ENCODE data around the gene HOXA3. TPM values are rescaled to one million over a fixed set of nuclear protein-coding genes. Genes with fewer than 3 reads are reported as not detected.
A peak's percentile ranks its signal among the peaks of the same experiment; 100 is the strongest.

The HOXA3 gene
- total RNA-seq, 1 experiment from 2014 or later = 30.2 TPM

DNA sequence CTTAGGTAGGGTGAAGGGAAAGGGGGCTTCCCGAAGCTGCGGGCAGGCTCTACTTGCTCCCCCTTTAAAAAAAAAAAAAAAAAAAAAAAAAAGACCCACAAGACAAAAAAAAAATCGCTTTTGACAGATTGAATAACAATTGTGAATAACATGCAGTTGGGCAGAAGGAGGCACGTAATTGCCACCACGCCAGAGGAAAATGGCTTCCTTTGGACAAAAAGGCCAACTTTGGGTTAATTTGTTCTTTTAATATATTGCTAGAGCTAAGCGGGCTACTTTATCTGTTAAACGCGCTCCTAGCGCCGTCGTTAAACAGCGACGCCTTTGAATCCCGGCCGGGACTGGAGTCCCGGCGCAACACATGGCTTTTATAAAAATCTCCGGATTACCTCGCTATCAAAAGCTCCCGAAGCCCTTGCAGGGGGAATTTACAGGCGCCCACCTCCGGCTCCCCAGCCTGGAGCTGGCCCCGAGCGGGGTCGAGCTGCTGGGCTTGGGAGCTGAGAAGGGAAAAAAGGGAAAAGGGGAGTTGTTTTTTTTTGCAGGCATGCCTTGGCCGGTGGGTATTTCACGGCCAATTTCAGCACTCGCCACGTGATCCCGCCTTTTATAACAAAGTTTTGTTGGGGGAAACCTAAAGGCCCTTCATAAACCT lies 31.4 kb upstream of the HOXA3 start:
- intact Hi-C loops (cut with micrococcal nuclease; ENCODE audit: unreplicated experiment) = no loop called here
- no TSS peak for BruUV-seq (replicated peaks)
- no peaks in the 10 kb centered on the region for H3K36me3 ChIP-seq (ENCODE audit: control insufficient read depth, insufficient read depth, low read length)
- ChIA-PET CTCF (interaction anchor here (0.5 to 0.7 kb wide), 3 partner anchors 293 to 912 kb away, joined by 3 to 13 read pairs (median 7); no protein-coding TSS in a partner anchor), POLR2A (interaction anchor here (0.7 kb wide), 1 partner anchor 35 kb away, joined by 5 read pairs; no protein-coding TSS in a partner anchor)
- no peaks in the 10 kb centered on the region for H3K9me3 ChIP-seq (ENCODE audit: control insufficient read depth, insufficient read depth, low read depth, low read length)
- H3K27me3 ChIP-seq (ENCODE audit: control insufficient read depth, insufficient read depth, low read length) = no peaks in the 10 kb centered on the region
- in situ Hi-C loops (cut with HindIII; ENCODE audit: low pct_unique_long_range_greater_than_20kb, low sequenced_read_pairs) = no loop called here
- ATAC-seq = no peak
- peaks cover 22% of the 10 kb centered on the region for H3K4me1 ChIP-seq (ENCODE audit: control insufficient read depth, insufficient read depth, low read length)
- DNase-seq (ENCODE audit: low read depth, low spot score) = no peak
- H3K27ac ChIP-seq (ENCODE audit: low read length) = peak overlapping the region; percentile 71
- TF ChIP-seq, protein P1, sequence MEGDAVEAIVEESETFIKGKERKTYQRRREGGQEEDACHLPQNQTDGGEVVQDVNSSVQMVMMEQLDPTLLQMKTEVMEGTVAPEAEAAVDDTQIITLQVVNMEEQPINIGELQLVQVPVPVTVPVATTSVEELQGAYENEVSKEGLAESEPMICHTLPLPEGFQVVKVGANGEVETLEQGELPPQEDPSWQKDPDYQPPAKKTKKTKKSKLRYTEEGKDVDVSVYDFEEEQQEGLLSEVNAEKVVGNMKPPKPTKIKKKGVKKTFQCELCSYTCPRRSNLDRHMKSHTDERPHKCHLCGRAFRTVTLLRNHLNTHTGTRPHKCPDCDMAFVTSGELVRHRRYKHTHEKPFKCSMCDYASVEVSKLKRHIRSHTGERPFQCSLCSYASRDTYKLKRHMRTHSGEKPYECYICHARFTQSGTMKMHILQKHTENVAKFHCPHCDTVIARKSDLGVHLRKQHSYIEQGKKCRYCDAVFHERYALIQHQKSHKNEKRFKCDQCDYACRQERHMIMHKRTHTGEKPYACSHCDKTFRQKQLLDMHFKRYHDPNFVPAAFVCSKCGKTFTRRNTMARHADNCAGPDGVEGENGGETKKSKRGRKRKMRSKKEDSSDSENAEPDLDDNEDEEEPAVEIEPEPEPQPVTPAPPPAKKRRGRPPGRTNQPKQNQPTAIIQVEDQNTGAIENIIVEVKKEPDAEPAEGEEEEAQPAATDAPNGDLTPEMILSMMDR (IDR thresholded peaks at IDR 0.05) = no peak
- TF ChIP-seq SIN3A (IDR thresholded peaks at IDR 0.05; ENCODE audit: borderline replicate concordance, insufficient read depth, low read depth, low read length) = no peak
- TF ChIP-seq POLR2AphosphoS5 (IDR thresholded peaks at IDR 0.05; ENCODE audit: low read depth, low read length) = no peak
- TF ChIP-seq, protein P2, sequence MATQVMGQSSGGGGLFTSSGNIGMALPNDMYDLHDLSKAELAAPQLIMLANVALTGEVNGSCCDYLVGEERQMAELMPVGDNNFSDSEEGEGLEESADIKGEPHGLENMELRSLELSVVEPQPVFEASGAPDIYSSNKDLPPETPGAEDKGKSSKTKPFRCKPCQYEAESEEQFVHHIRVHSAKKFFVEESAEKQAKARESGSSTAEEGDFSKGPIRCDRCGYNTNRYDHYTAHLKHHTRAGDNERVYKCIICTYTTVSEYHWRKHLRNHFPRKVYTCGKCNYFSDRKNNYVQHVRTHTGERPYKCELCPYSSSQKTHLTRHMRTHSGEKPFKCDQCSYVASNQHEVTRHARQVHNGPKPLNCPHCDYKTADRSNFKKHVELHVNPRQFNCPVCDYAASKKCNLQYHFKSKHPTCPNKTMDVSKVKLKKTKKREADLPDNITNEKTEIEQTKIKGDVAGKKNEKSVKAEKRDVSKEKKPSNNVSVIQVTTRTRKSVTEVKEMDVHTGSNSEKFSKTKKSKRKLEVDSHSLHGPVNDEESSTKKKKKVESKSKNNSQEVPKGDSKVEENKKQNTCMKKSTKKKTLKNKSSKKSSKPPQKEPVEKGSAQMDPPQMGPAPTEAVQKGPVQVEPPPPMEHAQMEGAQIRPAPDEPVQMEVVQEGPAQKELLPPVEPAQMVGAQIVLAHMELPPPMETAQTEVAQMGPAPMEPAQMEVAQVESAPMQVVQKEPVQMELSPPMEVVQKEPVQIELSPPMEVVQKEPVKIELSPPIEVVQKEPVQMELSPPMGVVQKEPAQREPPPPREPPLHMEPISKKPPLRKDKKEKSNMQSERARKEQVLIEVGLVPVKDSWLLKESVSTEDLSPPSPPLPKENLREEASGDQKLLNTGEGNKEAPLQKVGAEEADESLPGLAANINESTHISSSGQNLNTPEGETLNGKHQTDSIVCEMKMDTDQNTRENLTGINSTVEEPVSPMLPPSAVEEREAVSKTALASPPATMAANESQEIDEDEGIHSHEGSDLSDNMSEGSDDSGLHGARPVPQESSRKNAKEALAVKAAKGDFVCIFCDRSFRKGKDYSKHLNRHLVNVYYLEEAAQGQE (IDR thresholded peaks at IDR 0.05; ENCODE audit: insufficient read depth in 1 of 2, low read depth in 2 of 2, low read length in 1 of 2) = no peak
- H3K4me3 ChIP-seq (ENCODE audit: low read depth in 2 of 2, low read length in 2 of 2) = peak overlapping the region; percentile 53 to 88

DNA sequence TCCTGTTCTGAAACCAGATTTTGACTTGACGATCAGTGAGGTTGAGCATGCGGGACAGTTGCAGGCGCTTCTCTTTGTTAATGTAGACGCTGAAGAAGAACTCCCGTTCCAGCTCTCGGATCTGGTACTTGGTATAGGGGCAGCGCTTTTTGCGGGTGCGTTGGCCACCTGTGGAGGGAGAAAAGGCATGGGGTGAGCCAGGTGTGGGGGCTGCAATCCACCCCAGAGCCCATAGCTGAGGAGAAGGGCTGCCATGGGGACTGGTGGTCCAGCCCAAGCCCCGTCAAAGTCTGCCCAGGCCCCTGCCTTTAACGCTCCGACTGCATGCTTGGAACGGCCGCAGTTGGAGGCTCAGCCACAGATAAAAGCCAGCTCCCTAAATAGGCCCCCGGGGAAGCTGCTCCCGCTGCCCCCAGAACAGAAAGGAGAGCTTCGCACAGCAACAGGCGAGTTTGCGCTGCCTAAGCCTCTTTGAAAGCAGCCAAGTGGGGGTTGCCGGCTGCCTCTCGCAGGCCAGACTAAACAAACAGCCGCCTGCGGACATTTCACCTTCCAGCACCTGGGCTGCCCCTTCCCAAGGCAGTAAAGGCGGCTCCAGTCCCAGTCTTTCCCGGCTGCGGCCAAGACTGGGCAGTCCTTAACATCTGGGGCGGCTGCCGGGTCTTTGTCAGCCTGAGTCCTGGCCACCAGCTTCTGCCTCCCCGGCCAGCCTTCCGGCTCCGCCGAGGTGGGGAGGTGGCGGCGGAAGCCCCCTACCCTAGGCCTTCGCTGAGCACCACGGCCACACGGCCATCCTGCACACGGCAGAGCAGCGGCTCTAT lies 30.7 kb upstream of the HOXA3 start:
- intact Hi-C loops (cut with micrococcal nuclease; ENCODE audit: unreplicated experiment) (no loop called here), in situ Hi-C loops (cut with HindIII; ENCODE audit: low pct_unique_long_range_greater_than_20kb, low sequenced_read_pairs) (no loop called here)
- BruUV-seq (replicated peaks) = no TSS peak
- Histone ChIP-seq H3K9me3 (ENCODE audit: control insufficient read depth, insufficient read depth, low read depth, low read length) (no peaks in the 10 kb centered on the region), H3K4me3 (ENCODE audit: low read depth in 2 of 2, low read length in 2 of 2) (peak overlapping the region; percentile 53 to 88; a peak in 2 of 4 replicates), H3K27ac (ENCODE audit: low read length) (peak overlapping the region; percentile 71; the same call in 1 of the 2 replicates), H3K27me3 (ENCODE audit: control insufficient read depth, insufficient read depth, low read length) (no peaks in the 10 kb centered on the region), H3K4me1 (ENCODE audit: control insufficient read depth, insufficient read depth, low read length) (peaks cover 22% of the 10 kb centered on the region), H3K36me3 (ENCODE audit: control insufficient read depth, insufficient read depth, low read length) (no peaks in the 10 kb centered on the region)
- TF ChIP-seq SIN3A (IDR thresholded peaks at IDR 0.05; ENCODE audit: borderline replicate concordance, insufficient read depth, low read depth, low read length) (no peak), POLR2AphosphoS5 (IDR thresholded peaks at IDR 0.05; ENCODE audit: low read depth, low read length) (no peak), TCF7L2 (IDR thresholded peaks at IDR 0.05; ENCODE audit: low read depth, low read length) (no peak)
- TF ChIP-seq, protein P2 (IDR thresholded peaks at IDR 0.05; ENCODE audit: insufficient read depth in 1 of 2, low read depth in 2 of 2, low read length in 1 of 2) = no peak
- CTCF ChIA-PET = interaction anchor here (0.5 to 0.7 kb wide), 2 partner anchors 320 to 913 kb away, joined by 3 to 13 read pairs; no protein-coding TSS in a partner anchor
- DNase-seq (ENCODE audit: low read depth, low spot score) (no peak), ATAC-seq (no peak)
- POLR2A ChIA-PET = interaction anchor here (0.7 kb wide), 1 partner anchor 36 kb away, joined by 5 read pairs; no protein-coding TSS in a partner anchor
